Astrocyte of the cerebellum (primary cell): ENCODE results near the gene MYO1A.

Source experiments
- DNase-seq: peaks from one replicate; pipeline ENCODE4 v3.0.0-alpha.2; 2011; ENCODE audit warnings: low read depth
- H3K4me3 ChIP-seq: 2 replicates; pipeline ENCODE4 v1.5.1; 2011; ENCODE audit warnings: mild to moderate bottlenecking, low read depth, low read length, moderate library complexity
- CTCF ChIP-seq: IDR thresholded peaks from 2 replicates; pipeline ENCODE4 v1.5.1; 2012; ENCODE audit warnings: low read length, low read depth, moderate library complexity, mild to moderate bottlenecking; ENCODE audit errors: missing control alignments
- in situ Hi-C: cut with HindIII; loops from 2 replicates; pipeline ENCODE4 v1.10.0; 2017; ENCODE audit warnings: low sequenced_read_pairs

The MYO1A gene

GRCh38 chr12:57095440-57095839, 45.5 kb upstream of the MYO1A start:
- H3K4me3 ChIP-seq = no peak overlapping the region
- TF ChIP-seq CTCF = no peak
- no peak for DNase-seq
- in situ Hi-C loops = no loop called here

- TF ChIP-seq CTCF = no peak
- DNase-seq = no peak
- in situ Hi-C loops = no loop called here
- no peak overlapping the region for H3K4me3 ChIP-seq
Measured at GRCh38 chr12:57094208-57095160, 44.6 kb upstream of the MYO1A start.

GRCh38 chr12:57093415-57094207, 43.7 kb upstream of the MYO1A start:
- in situ Hi-C loops = no loop called here
- no peak overlapping the region for H3K4me3 ChIP-seq
- DNase-seq = no peak
- peak; percentile 45 for TF ChIP-seq CTCF

GRCh38 chr12:57092876-57093414, 43.0 kb upstream of the MYO1A start:
- TF ChIP-seq CTCF = no peak
- no peak overlapping the region for H3K4me3 ChIP-seq
- no peak for DNase-seq
- in situ Hi-C loops = no loop called here

GRCh38 chr12:57092529-57092862, 42.6 kb upstream of the MYO1A start:
- H3K4me3 ChIP-seq = no peak overlapping the region
- no peak for DNase-seq
- TF ChIP-seq CTCF = no peak
- in situ Hi-C loops = no loop called here

- no peak for TF ChIP-seq CTCF
- no peak overlapping the region for H3K4me3 ChIP-seq
- no peak for DNase-seq
- in situ Hi-C loops = no loop called here
Measured at GRCh38 chr12:57091638-57092528, 42.0 kb upstream of the MYO1A start.
